Measurements from ENCODE around the gene SYDE2.

DNA sequence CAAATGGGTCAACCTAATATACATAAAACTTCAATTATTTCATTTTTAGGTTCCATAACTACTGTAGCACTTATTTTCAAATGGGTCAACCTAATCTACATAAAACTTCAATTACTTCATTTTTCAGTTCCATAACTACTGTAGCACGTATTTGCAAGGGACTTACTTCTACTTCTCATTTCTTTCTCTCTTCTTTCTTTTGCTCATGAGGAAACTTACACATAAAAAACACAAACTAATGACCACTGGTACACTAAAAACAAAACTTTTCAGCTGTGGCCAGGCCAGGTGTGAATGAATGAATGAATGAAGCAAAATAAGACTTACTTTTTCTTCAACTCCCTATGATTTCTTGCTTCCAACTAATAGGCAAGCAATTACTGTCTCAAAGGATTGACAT lies 11.7 kb downstream of the SYDE2 start:
- TF ChIP-seq, protein P1, sequence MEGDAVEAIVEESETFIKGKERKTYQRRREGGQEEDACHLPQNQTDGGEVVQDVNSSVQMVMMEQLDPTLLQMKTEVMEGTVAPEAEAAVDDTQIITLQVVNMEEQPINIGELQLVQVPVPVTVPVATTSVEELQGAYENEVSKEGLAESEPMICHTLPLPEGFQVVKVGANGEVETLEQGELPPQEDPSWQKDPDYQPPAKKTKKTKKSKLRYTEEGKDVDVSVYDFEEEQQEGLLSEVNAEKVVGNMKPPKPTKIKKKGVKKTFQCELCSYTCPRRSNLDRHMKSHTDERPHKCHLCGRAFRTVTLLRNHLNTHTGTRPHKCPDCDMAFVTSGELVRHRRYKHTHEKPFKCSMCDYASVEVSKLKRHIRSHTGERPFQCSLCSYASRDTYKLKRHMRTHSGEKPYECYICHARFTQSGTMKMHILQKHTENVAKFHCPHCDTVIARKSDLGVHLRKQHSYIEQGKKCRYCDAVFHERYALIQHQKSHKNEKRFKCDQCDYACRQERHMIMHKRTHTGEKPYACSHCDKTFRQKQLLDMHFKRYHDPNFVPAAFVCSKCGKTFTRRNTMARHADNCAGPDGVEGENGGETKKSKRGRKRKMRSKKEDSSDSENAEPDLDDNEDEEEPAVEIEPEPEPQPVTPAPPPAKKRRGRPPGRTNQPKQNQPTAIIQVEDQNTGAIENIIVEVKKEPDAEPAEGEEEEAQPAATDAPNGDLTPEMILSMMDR (IDR thresholded peaks at IDR 0.05), result no peak
- no peak for TF ChIP-seq ZFX (IDR thresholded peaks at IDR 0.05; ENCODE audit: borderline replicate concordance)

All from 22Rv1 (cell line).